Neural progenitor cell (in vitro differentiated cells): Measurements from ENCODE around the gene KAZN.

Experiments
- EZH2phosphoT487 ChIP-seq: fragments of 200-600 bp; sonication (generic); IDR thresholded peaks from 2 replicates; pipeline ENCODE4 v1.6.1; 2017; ENCODE audit warnings: antibody characterized with exemption
- TF ChIP-seq, protein P1 (sequence below): fragments of 200-600 bp; sonication (generic); IDR thresholded peaks from 2 replicates; pipeline ENCODE4 v1.5.1; 2017; ENCODE audit warnings: antibody characterized with exemption, mild to moderate bottlenecking

DNA sequence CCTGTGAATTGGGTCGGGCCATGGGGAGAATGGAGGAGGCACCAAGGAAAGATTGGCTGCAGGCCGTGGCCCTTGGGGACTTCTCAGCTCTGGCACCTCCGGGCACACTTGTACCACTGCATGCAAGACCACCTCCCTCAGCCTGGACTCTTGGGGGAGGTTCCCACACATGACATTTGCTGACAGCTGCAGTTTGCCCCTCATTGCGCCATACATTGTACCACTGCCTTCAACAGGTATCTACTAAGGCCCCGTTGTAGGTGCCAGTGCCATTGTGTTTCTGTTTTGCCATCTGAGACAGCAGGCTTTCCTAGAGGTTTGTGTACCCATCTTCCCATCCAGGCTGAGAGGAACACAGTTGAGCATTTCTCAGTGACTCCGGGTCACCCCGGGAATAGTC lies 395.7 kb downstream of the KAZN start:
- TF ChIP-seq, protein P1, sequence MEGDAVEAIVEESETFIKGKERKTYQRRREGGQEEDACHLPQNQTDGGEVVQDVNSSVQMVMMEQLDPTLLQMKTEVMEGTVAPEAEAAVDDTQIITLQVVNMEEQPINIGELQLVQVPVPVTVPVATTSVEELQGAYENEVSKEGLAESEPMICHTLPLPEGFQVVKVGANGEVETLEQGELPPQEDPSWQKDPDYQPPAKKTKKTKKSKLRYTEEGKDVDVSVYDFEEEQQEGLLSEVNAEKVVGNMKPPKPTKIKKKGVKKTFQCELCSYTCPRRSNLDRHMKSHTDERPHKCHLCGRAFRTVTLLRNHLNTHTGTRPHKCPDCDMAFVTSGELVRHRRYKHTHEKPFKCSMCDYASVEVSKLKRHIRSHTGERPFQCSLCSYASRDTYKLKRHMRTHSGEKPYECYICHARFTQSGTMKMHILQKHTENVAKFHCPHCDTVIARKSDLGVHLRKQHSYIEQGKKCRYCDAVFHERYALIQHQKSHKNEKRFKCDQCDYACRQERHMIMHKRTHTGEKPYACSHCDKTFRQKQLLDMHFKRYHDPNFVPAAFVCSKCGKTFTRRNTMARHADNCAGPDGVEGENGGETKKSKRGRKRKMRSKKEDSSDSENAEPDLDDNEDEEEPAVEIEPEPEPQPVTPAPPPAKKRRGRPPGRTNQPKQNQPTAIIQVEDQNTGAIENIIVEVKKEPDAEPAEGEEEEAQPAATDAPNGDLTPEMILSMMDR = no peak
- no peak for TF ChIP-seq EZH2phosphoT487
